ENCODE results near the gene ARMCX4.
"Not testable (repeated sequence)": the region's sequence is repeated elsewhere in the genome, so short reads cannot be mapped to it uniquely, and the experiment has no call there.

The ARMCX4 gene

DNA sequence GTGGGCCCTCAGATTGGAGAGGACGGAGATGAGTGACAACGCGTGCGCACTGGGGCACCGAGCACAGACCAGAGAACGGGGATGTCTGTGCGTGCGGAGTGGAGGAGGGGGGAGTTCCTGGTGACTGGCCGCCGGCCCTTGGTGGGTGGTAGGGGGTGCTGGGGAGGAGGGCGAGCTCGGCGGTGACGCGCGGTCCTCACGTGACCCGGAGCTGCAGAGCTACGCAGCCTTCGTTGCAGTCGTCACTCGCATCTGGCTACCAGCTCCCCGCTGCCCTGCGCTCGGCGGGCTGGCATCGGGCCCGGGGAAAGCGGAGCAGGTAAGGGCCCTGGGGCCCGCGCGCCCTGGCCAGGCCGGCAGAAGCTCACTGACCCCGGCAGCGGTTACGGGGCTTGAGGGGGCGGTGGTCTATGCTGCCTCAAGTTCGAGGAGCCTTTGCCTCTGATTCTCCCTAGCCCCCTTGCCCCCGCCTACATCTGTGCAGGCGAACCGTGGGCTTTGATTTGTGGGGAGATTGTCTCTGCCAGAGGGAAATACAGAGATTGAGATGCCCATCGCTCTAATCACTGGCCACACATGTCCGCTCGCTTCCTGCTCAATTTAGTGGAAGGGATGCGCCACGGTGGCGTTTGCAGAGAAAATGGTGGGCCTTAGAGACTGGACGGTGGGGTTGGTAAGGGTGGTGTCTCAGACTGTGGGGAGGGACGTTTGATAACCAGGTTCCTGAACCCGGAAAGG, at the start of gene ARMCX4:
Gene ARMCX4 (plus strand): TSS at position 245 of the 738 bp plus-strand sequence. CDS start 3,134 bp downstream, outside the sequence.
- DNase-seq = no peak

DNA sequence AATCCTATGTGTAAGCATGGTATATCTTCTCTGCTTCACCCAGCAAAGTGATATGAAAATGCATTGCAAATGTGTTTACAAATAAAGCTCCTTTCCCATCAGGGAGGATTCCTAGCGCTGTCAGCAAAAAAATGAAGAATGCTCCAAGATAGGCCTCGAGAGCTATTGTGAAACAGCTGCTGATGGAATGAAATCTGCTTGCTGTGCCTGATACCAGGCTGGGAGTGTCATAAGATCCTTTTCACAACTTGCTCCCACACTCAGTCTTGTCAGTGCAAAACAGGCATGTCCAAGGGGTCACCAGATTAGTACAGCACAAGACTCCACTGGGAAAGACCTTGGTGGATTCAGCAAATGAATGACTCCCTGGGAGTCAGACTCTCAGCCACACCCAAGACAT, 43.2 kb upstream of the ARMCX4 start:
- no peak for DNase-seq

DNA sequence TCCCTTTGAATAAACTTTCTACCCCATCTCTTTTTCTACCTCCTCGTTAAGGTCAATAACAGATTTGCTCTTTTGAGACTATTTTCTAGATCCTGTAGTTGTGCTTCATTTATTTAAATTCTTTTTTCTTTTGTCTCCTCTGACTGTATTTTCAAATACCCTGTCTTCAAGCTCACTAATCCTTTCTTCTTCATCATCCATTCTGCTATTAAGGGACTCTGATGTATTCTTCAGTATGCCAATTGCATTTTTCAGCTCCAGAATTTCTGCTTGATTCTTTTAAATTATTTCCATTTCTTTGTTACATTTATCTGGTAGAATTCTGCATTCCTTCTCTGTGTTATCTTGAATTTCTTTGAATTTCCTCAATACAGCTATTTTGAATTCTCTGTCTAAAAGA, 36.0 kb upstream of the ARMCX4 start:
- DNase-seq = no peak

DNA sequence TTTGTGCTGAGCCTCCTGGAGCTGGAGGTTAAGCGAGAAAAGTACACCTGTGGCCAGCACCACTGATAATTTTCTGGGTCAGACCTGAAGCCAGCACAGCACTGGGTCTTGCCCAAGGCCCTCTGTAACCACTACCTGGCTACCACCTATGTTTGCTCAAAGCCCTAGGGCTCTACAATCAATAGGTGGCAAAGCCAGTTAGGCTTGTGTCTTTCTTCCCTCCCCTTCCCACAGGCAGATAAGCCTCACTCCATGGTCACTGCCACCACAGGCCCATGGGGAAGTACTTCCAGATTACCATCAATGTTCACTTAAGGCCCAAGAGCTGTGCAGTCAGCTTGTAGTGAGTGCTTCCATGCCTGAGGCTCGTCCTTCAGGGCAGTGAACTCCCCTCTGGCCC, 35.2 kb upstream of the ARMCX4 start:
- no peak for DNase-seq

DNA sequence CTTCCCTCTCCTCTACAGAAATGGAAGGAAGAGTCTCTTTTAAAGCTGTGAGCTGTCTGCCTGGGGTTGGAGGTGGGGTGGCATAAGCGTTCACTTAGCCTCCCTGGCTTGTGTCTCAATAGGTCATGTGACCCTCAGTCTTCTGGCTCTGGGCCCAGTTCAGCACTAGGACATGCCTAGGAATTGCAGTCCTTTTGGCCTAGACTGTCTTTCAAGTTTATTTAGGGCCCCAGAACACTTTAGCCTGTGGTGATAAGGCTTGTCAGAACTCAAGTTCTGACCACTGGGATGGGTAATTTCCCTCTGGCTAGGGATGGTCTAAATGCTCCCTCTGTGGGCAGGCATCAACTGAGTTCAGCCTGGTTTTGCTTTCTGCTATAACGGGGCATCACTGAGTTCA, 34.3 kb upstream of the ARMCX4 start:
- DNase-seq = no peak

DNA sequence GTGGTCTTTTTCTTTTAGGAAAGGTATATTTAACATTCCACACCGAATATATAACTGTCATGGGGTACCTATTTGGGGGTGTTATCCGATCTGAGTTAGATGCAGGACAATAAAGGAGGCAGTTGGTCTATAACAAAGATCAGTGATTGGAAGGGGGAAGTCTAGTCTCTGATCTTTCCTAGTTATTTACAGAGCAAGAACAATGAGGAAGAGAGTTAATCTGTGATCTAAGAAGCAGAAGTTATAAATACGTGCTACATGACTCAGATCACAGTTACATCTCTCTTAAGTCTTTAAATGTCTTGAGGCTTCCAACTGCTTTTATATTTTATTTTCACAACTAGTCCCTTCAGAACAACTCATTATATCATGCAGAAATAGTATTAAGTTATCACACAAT, 33.2 kb upstream of the ARMCX4 start:
- DNase-seq = no peak

DNA sequence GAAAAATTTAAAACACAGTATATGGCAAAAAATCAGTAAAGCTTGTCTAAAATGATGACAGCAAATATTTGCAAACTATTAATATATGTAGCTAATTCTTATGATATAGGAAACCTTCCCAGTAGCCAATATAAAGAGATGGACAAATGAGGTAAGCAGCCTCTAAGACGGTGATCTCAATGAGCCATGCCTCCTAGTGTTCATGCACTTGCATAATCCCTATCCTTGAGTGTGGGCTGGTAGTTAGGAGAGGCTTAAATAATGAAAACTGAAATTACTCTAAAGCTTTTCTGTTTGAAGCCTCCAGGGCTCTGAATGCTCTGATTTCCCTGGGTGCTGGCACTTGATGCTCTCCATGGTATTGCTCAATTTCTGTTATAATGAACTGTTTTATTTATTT, 24.6 kb upstream of the ARMCX4 start:
- no peak for DNase-seq

DNA sequence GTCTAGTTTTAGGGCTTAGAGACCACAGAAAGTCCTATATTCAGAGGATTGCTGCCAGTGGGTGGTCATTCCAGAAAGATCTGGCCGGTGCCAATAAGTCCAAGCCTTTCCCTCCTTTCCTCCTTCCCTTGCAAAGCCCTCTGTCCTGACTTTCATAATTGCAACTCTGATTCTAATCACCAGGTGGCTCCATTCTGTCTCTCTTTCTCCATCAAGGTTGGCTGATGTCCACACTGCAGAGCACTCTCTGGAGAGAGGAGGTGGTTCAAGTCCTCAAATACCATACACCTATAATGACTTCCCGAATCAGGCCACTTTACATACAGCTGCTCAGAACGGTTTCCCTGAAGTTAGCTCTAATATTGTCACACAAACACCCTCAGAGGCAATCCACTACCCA, 22.4 kb upstream of the ARMCX4 start:
- DNase-seq = no peak

DNA sequence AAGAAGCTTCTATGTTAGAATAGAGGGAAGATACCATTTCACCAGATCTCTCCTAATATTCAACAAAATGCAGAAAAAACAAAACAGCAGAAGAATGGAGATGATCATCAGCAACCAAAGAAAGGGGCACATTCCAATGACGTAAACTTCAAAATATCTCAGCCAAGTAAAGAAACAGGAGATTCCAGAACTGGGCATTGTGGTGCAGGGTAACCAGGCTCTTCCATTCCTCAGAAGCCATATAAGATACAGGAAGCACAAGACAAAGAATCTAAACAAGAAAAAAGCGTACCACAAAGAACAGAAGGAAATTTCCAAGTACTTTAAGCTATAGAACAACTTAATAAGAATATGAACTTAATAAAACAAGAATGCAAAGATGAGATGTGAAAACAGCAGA, 6.9 kb upstream of the ARMCX4 start:
- no peak for DNase-seq

DNA sequence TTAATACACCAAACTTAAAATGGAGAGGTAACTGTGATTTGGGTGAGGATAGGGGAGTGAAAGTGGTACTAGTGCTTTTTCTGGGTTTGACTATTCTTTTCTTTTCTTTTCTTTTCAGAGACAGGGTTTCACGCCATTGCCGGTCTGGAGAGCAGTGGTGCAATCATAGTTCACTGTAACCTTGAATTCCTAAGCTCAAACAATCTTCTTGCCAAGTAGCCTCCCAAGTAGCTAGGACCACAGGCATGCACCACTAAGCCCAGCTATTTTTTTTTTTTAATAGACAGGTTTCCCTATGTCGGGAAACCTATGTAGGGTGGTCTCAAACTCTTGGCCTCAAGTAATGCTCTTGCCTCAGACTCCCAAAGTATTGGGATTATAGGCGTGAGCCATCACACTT, 3.0 kb upstream of the ARMCX4 start:
- no peak for DNase-seq

DNA sequence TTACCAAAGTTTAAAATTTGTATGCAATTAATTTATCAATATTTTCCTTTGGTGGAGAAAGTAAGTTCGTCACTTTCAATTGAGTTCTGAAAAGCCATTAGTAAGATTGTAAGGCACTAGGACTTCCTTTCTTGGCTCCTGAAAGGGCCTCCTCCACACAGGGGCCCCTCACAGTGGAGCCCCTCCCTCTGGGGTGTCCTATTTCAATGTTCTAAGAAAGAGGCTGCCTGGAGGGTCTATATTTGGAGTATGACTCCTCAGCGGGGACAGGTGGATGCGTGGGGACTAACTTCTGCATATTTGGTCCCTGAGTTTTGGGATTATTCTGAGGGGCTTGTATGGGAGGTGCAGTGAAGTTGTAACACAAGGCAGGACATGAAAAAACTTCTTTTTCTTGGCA, 1.6 kb upstream of the ARMCX4 start:
- no peak for DNase-seq

DNA sequence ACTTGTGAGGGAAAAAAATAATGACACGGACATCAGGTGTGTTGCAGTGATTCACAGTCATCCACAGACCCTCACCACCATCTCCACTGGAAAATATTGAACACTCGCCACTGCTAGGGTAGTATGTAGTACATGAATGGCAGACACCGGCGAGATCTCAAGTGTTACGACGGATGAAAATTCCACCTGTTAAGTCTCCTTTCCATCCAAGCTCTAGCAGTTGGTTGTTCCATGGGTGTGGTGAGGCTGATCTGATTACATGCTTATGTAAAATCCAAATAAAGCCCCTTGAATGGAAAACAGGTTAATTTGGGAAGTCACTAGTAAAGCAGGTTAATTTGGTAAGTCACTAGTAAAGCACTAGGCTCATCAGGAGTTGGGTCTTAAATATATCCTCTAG, 1.1 kb upstream of the ARMCX4 start:
- no peak for DNase-seq

DNA sequence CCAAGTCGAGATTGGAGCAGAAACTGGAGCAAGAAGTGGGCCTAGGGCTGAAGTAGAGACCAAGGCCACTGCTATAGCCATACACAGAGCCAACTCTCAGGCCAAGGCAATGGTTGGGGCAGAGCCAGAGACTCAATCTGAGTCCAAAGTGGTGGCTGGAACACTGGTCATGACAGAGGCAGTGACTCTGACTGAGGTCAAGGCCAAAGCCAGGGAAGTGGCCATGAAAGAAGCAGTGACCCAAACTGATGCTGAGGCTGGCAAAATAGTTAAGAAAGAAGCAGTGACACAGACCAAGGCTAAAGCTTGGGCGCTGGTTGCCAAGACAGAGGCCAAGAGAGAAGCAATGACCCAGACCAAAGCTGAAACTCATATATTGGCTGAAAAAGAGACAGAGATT, 3.5 kb downstream of the ARMCX4 start:
- no peak for DNase-seq

DNA sequence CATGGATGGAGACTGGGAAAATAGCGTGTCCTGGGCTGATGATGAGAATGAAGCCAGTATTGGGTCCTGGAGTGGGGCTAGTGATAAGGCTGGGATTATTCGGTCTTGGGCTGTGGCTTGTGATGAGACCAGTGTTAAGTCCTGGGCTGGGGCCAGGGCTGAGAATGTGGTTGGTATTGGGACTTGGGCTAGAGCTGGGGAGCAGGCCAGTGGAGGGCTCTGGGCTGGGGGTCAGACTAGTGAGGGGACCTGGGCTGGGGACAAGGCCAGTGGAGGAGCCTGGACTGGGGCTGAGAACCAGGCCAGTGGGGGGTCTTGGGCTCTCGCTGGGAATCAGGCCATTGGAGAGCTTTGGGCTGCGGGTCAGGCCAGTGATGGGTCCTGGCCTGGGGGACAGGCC, 6.7 kb downstream of the ARMCX4 start:
- DNase-seq = no peak

DNA sequence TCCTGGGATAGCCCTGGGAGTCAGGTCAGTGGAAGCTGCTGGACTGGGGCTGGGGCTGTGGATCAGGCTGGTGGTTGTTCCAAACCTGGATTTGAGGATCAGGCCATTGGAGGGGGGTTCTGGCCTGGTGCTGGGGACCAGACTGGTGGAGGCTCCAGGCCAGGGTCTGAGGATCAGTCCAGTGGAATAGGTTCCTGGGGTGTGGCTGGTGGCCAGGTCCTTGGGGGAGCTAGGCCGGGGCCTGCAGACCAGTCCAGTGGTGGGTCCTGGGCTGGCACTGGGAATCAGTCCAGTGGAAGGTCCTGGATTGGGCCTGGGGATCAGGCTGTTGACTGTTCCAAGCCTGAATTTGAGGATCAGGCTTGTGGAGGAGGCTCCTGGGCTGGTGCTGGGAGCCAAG, 8.0 kb downstream of the ARMCX4 start:
- DNase-seq = no peak

DNA sequence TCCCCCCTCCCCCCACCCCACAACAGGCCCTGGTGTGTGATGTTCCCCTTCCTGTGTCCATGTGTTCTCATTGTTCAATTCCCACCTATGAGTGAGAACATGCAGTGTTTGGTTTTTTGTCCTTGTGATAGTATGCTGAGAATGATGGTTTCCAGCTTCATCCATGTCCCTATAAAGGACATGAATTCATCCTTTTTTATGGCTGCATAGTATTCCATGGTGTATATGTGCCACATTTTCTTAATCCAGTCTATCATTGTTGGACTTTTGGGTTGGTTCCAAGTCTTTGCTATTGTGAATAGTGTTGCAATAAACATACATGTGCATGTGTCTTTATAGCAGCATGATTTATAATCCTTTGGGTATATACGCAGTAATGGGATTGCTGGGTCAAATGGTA, 17.7 kb downstream of the ARMCX4 start:
- not testable (repeated sequence) for DNase-seq

DNA sequence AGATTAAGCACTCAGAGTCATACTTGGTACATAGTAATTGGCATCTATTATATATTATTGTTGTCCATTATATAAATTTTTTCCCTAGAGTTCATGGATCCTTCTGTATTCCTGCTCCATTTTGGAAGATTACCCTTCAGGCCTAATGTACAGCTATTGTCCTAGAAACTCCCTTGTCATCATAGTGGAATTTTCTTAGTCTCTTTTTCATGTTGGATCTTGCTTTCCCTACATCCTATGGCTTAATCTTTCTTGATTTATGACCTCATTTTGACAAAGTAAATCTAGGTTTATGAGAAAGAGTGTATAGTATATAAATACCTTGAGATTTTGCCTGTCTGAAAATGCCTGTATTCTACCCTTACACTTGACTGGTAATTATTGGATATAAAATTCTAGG, 22.1 kb downstream of the ARMCX4 start:
- no peak for DNase-seq

DNA sequence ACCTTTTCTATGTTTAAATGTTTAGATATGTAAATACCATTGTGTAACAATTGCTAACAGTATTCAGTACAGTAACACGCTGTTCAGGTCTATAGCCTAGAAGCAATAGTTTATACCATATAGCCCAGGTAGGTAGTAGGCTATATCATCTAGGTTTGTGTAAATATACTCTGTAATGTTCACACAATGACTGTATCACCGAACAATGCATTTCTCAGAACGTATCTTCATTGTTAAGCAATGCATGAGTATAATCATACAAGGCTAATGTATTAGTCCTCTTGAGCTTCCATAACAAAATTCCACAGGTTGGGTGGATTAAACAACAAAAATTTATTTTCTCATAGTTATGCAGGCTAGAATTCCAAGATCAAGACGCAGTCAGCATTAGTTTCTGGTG, 22.7 kb downstream of the ARMCX4 start:
- DNase-seq = no peak

DNA sequence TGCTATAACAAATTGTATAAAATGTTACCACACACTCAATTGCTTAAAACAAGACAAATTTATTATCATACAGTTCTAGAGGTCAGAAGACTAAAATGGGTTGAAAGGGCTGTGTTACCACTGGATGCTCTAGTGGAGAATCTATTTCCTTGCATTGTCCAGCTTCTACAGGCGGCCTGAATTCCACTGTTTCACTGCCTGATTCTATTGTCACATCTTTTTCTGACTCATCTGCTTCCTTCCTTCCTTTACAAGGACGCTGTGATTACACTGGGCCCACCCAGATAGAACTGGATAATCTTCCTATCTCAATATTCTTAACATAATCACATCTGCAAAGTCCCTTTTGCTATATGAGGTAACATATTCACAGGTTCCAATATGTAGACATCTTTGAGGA, 45.7 kb downstream of the ARMCX4 start:
- DNase-seq = no peak
